Erythroblast (primary cell): ENCODE measurements around the gene CIDEC.
"Not testable (repeated sequence)": the region's sequence is repeated elsewhere in the genome, so short reads cannot be mapped to it uniquely, and the experiment has no call there.

ENCODE experiments used
- DNase-seq, 2 experiments: peaks; one replicate each; lab custom pipeline; 2025; lab: John Stamatoyannopoulos, UW
- GATA1 ChIP-seq: IDR thresholded peaks from 2 replicates; pipeline ENCODE4 v1.6.1; 2011; ENCODE audit warnings: low read depth, mild to moderate bottlenecking, control low read depth, low read length, moderate library complexity
- POLR2A ChIP-seq: IDR thresholded peaks from 2 replicates; pipeline ENCODE4 v1.6.1; 2011; ENCODE audit warnings: mild to moderate bottlenecking, low read length

CIDEC gene

DNA sequence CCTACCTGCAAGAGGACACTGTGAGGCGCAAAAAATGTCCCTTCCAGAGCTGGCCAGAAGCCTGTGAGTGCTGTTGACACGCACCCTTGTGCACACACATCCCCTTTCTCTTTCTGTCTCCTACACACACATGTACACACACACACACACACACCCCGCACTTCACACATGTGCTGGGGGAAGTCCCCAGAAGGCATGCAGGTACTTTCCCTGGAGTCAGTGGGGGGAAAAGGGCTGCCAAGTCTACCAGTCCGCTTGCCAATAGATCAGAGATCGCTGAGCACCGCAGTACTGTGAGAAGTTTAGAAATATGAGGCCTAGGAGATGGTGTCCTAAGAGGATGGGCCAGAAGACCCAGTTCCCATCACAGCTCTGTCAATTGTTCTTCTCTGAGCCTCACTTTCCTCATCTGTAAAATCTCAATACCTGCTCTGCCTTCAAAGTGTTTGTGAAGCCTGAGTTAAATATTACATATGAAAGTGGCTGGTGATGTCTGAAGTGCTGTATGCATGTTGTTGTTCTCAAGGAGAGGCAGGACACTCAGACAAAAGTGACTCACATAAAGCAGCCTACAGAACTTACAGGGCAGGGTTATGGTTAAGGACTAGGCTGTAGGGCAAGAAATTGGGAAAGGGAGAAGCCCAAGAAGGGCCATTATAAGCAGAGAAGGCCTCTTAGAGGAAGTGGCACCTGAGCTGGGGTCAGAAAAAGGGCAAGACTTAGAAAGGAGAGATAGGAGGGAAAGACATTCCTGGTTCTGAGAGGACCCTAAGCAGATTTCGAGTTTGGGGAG lies 29.4 kb upstream of the CIDEC start:
- TF ChIP-seq GATA1 (no peak), POLR2A (no peak)
- no peak for DNase-seq

DNA sequence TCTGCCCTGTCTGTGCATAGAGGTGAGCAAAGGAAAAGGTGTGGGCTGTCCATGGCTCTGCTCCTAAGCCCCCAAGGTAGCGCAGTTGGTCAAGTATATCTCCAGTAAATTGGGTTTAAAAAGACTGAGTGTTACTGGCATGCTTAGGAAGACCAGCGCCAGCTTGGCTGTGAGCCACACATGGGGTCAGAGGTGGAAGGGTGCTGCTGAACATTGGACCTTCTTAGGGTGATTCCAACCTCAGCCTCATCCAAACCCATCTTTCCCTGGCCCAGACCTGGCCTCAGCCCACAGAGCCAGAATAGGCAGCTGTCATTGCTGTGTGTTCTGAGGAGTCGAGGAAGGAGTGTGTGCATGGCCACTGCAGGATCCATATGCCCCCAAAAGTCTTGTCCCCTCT lies 28.2 kb upstream of the CIDEC start:
- no peak for TF ChIP-seq POLR2A
- TF ChIP-seq GATA1: no peak
- no peak for DNase-seq

GRCh38 chr3:9906480-9906879 lies 26.4 kb upstream of the CIDEC start:
- no peak for DNase-seq
- no peak for TF ChIP-seq GATA1
- TF ChIP-seq POLR2A: no peak

DNA sequence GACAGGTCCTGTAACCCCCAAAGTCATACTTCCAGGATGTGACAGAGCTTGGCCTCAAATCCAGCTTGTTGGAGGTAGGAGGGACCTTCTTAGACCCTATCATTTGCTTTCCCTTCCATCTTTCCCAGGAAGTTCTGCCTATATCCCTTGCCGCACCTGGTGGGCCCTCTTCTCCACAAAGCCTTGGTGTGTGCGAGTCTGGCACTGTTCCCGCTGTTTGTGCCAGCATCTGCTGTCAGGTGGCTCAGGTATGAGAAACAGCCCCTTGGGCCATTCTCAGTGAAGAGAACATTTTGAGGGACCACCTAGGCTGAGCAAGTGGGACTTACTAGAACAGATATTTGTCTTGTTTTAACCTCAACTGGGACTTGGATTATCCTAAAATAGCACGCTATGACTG lies 23.9 kb upstream of the CIDEC start:
- DNase-seq: no peak
- TF ChIP-seq GATA1: no peak
- no peak for TF ChIP-seq POLR2A

GRCh38 chr3:9903238-9903624 lies 23.2 kb upstream of the CIDEC start:
- TF ChIP-seq POLR2A: no peak
- no peak for TF ChIP-seq GATA1
- DNase-seq: no peak

DNA sequence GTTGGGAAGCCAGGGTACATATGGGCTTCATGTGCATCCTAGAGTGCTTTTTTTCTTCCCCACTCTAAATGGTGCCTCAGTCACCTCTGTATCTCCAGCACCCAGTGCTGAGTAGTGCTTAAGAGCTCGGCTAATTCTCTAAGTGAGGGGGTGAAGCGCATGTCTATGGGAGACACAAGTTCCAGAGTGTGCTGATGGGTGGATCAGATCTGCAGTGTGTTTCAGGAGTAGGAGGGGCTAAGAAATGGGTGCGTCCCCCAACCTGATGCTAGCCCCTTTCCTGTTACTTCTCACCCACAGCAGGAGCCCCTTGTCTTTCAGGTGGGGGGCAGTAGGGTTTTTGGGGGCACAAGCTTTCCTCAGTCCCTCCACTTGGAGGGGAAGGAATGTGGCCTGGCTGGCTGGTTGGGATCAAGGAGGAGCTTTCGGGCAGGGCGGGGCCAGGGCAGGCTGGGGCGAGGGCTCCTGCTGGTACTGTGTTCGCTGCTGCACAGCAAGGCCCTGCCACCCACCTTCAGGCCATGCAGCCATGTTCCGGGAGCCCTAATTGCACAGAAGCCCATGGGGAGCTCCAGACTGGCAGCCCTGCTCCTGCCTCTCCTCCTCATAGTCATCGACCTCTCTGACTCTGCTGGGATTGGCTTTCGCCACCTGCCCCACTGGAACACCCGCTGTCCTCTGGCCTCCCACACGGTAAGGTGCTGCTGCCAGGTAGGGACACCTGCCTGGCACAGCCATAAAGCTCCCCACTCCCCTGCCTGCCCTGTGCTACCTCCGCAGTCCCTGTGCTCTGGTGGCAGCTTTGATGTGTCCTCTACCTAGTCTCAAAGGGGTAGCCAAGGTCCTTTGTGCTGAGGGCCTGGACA lies 22.6 kb upstream of the CIDEC start, which contains the start of gene IL17RE:
Gene IL17RE, plus strand, starts transcription at position 477 of the 866 bp plus-strand sequence. Its CDS starts 85 bp downstream, at position 562.
- TF ChIP-seq POLR2A: no peak
- TF ChIP-seq GATA1: no peak
- DNase-seq: peak; percentile 31 to 38

GRCh38 chr3:9901967-9902366 lies 21.9 kb upstream of the CIDEC start:
- DNase-seq: no peak

DNA sequence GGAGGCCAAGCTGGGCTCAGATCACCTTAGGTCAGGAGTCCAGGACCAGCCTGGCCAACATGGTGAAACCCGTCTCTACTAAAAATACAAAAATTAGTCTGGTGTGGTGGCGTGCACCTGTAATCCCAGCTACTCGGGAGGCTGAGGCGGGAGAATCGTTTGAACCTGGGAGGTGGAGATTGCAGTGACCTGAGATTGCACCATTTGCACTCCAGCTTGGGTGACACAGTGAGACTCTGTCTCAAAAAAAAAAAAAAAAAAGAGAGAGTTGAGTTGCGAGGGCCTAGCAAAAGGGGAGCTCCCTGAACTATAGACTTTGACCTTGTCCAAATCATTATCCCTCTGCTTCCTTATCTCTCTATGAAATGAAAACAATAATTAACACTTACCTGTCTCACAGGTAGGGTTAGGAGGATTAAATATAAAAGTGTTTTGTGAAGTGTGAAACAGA lies 20.9 kb upstream of the CIDEC start:
- DNase-seq: not testable (repeated sequence)

More at GRCh38 chr3:9901967-9902366, 21.9 kb upstream of the CIDEC start:
- no peak for TF ChIP-seq POLR2A
- no peak for TF ChIP-seq GATA1

DNA sequence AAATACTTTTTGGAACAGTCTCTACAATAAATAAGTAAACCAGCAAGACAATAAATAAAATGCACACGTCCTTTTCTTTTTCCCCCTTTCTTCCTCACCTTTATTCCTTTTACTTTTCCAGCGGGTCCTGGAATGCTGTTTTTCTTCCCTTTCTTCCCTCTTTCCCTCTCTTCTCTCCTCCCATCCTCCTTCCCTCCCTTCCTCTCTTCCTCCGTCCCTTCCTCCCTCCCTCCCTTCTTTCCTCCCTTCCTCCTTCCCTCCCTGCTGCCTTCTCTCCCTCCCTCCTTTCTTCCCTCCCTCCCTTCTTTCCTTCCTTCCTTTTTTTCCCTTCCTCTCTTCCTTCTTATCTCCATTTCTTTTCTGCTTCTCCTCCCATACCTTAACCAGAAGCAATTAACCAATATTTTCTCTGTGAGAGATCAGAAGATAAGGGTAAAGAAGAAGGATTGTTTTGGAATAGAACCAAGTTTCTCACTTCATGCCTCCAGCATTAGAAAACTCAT lies 19.3 kb upstream of the CIDEC start:
- TF ChIP-seq POLR2A: no peak
- TF ChIP-seq GATA1: no peak
- no peak for DNase-seq

- no peak for DNase-seq
- TF ChIP-seq POLR2A: no peak
- TF ChIP-seq GATA1: no peak
Measured at GRCh38 chr3:9898467-9899241, 18.6 kb upstream of the CIDEC start.

- peak in 1 of 2 experiments; percentile 23 for DNase-seq
- TF ChIP-seq POLR2A (no peak), GATA1 (no peak)
Measured at GRCh38 chr3:9897408-9898372, 17.6 kb upstream of the CIDEC start.

- not testable (repeated sequence) for DNase-seq
Measured at GRCh38 chr3:9896755-9897407, 16.8 kb upstream of the CIDEC start.

GRCh38 chr3:9895715-9896114 lies 15.7 kb upstream of the CIDEC start:
- not testable (repeated sequence) for DNase-seq
